K562 (cell line): Measurements from ENCODE around the gene BPHL. TPM values are rescaled to one million over a fixed set of nuclear protein-coding genes. Genes with fewer than 3 reads are reported as not detected.

ENCODE experiments used
- CXXC5 ChIP-seq: fragments of 250-450 bp; sonication (Bioruptor Pico); IDR thresholded peaks from 2 replicates; pipeline ENCODE4 v1.8.0; 2022; ENCODE audit warnings: inconsistent platforms, mild to moderate bottlenecking, moderate library complexity
- KAT7 ChIP-seq: sonication (generic); formaldehyde crosslinking; IDR thresholded peaks from 2 replicates; pipeline ENCODE4 v1.8.0; 2022; ENCODE audit warnings: missing genetic modification reagents, mild to moderate bottlenecking, borderline replicate concordance
- RBM25 ChIP-seq: fragments of 200-400 bp; formaldehyde crosslinking; IDR thresholded peaks from 2 replicates; pipeline ENCODE4 v1.6.1; 2018; ENCODE audit warnings: low read length, low read depth, moderate library complexity; ENCODE audit not compliant: severe bottlenecking
- SMARCA4 ChIP-seq: fragments of 450-650 bp; IDR thresholded peaks from 2 replicates; pipeline ENCODE4 v1.6.1; 2016
- TOE1 ChIP-seq, 2 experiments: fragments of 450-650 bp in 1 of 2; sonication (generic) in 1 of 2; formaldehyde crosslinking in 1 of 2; IDR thresholded peaks; 2 replicates each; pipeline versions ENCODE4 v1.7.1 to v1.8.0; 2016 to 2022; ENCODE audit warnings: borderline replicate concordance in 2 of 2, mild to moderate bottlenecking in 2 of 2, antibody characterized with exemption in 1 of 2, inconsistent platforms in 1 of 2, low read depth in 1 of 2, missing genetic modification reagents in 1 of 2, moderate library complexity in 1 of 2
- U2AF1 ChIP-seq: fragments of 200-400 bp; formaldehyde crosslinking; optimal IDR thresholded peaks from 2 replicates; pipeline ENCODE3; 2017; ENCODE audit warnings: mild to moderate bottlenecking, low read depth, low read length, moderate library complexity
- ZNF407 ChIP-seq: fragments of 450-650 bp; IDR thresholded peaks from 2 replicates; pipeline ENCODE4 v1.6.1; 2016; ENCODE audit warnings: low read depth
- ZNF551 ChIP-seq: fragments of 250-450 bp; sonication (Bioruptor Pico); IDR thresholded peaks from 2 replicates; pipeline ENCODE4 v1.5.0; 2021; ENCODE audit warnings: mild to moderate bottlenecking, moderate library complexity
- ZNF609 ChIP-seq: sonication (generic); formaldehyde crosslinking; IDR thresholded peaks from 2 replicates; pipeline ENCODE4 v1.8.1; 2023; ENCODE audit warnings: missing genetic modification reagents, mild to moderate bottlenecking, borderline replicate concordance
- polyA plus RNA-seq, 8 experiments: library from polyadenylated mRNA; depleted of rRNA in 4 of 8; stranded (reverse) in 5 of 8; unstranded in 3 of 8; fragments of >200 nt; fragmentation: Nextera tagmentation in 2 of 8; fragmentation: Illumina TruSeq in 1 of 8; extraction: Ambion mirVana in 2 of 8; extraction: Trizol in 1 of 8; gene quantifications; 2 replicates each; pipeline versions ENCODE4 v1.2.1 to v1.2.3, GENCODE V29; 2011 to 2014; ENCODE audit warnings: inconsistent platforms in 1 of 8, missing spikeins in 1 of 8
- total RNA-seq, 7 experiments: library from RNA; depleted of rRNA in 6 of 7; stranded (reverse); fragments of >200 nt in 6 of 7; fragmentation: Illumina TruSeq in 2 of 7; extraction: Trizol in 2 of 7; gene quantifications; 2 replicates each; pipeline versions ENCODE4 v1.2.1 to v1.2.3, GENCODE V29; 2011 to 2021; ENCODE audit warnings: low replicate concordance in 1 of 7
- TF ChIP-seq, protein P1 (sequence below): fragments of 450-650 bp; IDR thresholded peaks from 2 replicates; pipeline ENCODE4 v1.6.1; 2016

Gene BPHL
- total and polyA plus RNA-seq, 9 of the 15 experiments (the other 6 are each of a cell fraction or from before 2014, with no cell fraction given), result 3.5 to 17.4 (median 8.2) TPM

DNA sequence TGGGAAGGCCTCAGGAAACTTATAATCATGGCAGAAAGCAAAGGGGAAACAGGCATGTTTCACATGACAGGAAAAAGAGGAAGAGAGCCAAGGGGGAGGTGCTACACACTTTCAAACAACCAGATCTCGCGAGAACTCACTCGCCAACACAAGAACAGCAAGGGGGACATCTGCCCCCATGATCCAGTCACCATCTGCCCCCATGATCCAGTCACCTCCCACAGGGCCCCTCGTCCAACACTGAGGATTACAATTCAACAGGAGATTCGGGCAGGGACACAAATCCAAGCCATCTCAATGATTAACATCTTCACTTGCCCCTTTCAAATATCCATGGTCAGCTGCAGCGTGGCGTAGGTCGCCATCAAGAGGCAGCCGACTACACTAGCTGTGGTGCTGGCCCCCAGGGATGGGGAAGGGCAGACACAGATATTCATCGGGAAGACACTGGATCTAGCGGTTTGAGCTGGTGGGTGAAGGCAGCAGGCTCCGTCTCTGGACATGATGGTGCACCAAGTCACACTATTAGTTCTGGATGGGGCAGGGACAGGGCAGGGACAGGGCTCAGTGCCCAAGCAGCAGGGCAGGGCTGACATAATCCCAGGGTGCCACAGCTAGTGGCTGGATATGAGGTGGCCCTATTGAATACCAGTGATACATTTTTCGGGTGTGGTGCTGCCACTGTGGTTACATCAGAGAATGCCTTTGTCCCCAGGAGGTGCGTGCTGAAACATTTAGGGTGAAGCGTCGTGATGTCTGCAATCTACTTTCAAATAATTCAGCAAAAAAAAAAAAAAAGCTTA, 77.4 kb downstream of the BPHL start (continued):
- TF ChIP-seq KAT7 (CRISPR knock-in tag), result no peak
- TF ChIP-seq SMARCA4, result 0 out of 2 replicates have a peak, but pooled peaks have one; percentile 31
- no peak for TF ChIP-seq U2AF1
- no peak for TF ChIP-seq ZNF551
- TF ChIP-seq ZNF407, result no peak
- peak; percentile 70; the same call in 1 of the 2 replicates for TF ChIP-seq TOE1 (IDR thresholded peaks at IDR 0.05; ENCODE audit: borderline replicate concordance)
- 0 out of 2 replicates have a peak, but pooled peaks have one; percentile 15 for TF ChIP-seq TOE1 (CRISPR knock-in tag; IDR thresholded peaks at IDR 0.05; ENCODE audit: borderline replicate concordance, low read depth)
- TF ChIP-seq, protein P1, sequence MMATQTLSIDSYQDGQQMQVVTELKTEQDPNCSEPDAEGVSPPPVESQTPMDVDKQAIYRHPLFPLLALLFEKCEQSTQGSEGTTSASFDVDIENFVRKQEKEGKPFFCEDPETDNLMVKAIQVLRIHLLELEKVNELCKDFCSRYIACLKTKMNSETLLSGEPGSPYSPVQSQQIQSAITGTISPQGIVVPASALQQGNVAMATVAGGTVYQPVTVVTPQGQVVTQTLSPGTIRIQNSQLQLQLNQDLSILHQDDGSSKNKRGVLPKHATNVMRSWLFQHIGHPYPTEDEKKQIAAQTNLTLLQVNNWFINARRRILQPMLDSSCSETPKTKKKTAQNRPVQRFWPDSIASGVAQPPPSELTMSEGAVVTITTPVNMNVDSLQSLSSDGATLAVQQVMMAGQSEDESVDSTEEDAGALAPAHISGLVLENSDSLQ, result peak; percentile 54
- TF ChIP-seq CXXC5, result peak; percentile 36
- TF ChIP-seq ZNF609 (CRISPR knock-in tag), result no peak; the same call in 1 of the 2 replicates
- TF ChIP-seq RBM25, result peak; percentile 74
